GM12872 (cell line): Measurements from ENCODE around the gene PAX8.

Experiments used
- CTCF ChIP-seq: IDR thresholded peaks from 3 replicates; pipeline ENCODE4 v1.5.1; 2011; ENCODE audit warnings: low read depth, mild to moderate bottlenecking, low read length, moderate library complexity; ENCODE audit not compliant: insufficient read depth

Gene PAX8

DNA sequence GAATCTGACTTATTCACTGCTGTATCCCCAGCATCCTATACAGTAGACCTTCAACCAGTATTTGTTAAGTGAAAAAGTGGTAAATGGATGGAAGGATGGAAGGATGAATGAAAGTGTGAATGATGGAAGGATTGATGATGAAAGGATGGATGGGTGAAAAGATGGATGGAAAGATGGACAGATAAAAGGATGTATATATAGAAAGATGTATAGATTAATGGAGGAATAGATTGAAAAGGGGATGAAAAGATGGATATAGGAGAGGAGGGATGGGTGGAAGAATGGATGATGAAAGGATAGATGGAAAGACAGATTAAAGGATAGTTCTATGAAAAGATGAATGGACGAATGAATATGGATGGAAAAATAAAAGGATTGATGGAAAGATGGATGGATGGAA, 54.9 kb downstream of the PAX8 start:
- no peak for TF ChIP-seq CTCF

DNA sequence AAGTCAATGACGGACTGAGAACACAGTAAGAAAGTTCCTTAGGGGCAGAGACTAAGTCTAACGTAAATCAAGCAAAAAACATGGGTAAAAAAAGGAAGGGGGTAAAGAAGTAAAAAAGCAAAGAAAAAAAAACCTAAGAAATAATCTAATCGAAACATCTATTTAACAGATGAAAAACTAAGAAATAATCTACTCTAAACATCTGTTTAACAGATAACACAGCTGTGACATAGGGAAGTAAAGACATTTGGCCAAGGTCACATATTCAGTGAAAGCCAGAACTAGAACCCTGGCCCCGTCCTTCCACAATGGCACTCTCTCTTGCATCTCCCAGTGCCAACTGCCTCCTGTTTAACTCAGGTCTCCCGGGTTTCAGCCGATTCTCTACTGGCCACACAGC, 56.9 kb downstream of the PAX8 start:
- no peak for TF ChIP-seq CTCF

DNA sequence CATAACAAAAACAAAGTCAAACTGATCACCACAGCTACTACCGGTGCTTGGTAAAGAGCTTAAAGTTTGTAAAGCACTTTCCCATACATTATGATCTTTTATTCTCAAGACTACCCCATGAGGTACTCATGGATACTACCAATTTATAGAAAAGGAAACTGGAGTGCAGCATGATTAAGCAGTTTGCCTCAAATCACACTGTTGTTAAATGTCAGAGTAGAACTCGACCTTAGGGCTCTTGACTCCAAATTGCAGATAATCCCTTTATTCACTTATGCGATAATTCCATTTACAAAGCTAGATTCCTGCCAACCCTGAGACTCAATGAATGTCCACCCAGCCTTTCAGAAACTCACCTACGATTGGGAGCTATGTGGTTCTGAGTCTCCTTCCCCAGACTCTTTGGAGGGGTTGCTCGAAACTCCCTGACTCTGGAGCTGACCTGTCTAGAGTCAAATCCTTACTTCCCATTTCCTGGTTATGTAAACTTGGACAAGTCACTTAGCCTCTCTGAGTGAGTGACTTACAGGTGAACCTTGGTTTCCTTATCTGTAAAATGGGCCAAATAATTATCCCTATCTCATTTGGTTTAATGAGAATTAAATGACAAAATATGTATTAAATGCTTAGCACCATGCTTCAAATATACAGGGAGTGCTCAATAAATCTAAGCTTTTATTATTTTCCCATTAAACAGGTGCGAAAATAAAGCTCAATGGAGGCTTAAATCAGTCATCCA, 57.6 kb downstream of the PAX8 start:
- TF ChIP-seq CTCF = no peak

- no peak for TF ChIP-seq CTCF
Measured at GRCh38 chr2:113219889-113220641, 58.7 kb downstream of the PAX8 start.

DNA sequence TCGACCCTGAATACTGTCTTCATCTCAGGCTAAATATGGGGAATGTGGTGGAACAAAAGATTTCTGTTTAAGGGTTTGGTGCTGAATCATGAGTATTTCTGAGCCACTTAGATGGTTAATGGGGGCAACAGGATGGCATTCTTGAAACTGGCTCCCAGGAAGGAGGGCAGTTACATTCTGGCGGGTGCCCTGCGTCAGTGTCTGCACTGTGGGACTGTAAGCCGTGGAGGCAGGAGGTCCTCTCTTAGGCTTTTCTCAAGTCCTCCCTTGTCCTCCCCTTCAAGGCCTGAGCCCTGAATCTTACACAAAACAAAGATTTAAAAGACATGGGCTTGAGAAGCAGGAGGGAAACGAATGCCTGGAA, 59.2 kb downstream of the PAX8 start:
- TF ChIP-seq CTCF = no peak

DNA sequence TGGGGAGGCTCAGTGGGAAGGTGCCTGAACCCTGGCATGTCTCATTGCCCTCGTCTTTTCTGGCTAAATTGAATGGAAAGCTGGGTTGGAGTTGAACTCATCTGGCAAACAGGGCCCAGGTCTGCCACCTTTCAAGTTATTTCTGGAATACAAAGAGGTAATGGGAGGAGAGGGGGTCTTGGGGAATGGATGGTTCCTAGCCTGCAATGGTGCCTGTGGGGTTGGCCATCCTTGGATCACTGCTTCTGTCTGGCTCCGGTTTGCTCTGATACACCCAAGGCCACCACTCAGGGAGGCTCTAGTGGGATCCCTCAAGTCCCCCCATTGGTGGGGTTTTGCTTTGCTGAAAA, 59.7 kb downstream of the PAX8 start:
- TF ChIP-seq CTCF = no peak

- TF ChIP-seq CTCF = no peak
Measured at GRCh38 chr2:113218283-113219091, 60.2 kb downstream of the PAX8 start.
